CMK (cell line): ENCODE results near the gene ZNF630.
"Not testable (repeated sequence)": the region's sequence is repeated elsewhere in the genome, so short reads cannot be mapped to it uniquely, and the experiment has no call there.

Experiments
- DNase-seq: peaks from one replicate; pipeline ENCODE4 v3.0.0-alpha.2; 2010; ENCODE audit warnings: low read depth

Gene ZNF630

GRCh38 chrX:48028091-48028490 is 43.3 kb downstream of the ZNF630 start:
- DNase-seq = no peak

GRCh38 chrX:48027545-48027944 is 43.9 kb downstream of the ZNF630 start:
- DNase-seq = not testable (repeated sequence)

DNA sequence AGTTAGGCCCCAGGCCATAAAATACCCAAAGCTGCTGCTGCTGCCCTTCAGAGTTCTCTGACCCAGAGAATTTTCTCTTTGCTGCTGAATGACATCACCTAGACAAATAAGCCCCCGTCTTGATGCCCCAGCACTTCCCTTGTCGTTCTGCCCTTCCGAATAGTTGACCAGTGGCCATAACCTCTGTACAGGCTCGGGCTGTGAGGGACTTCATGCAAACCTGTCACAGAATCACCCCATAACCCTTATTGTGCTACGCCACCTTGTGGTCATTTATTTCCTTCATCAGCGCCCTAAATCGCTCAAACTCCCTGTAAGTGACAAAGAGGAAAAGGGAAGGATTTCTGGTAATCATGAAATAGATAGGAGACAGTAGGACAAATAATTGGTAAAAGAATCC is 45.9 kb downstream of the ZNF630 start:
- DNase-seq = peak; percentile 37

- no peak for DNase-seq
Measured at GRCh38 chrX:48022738-48023137, 48.7 kb downstream of the ZNF630 start.

DNA sequence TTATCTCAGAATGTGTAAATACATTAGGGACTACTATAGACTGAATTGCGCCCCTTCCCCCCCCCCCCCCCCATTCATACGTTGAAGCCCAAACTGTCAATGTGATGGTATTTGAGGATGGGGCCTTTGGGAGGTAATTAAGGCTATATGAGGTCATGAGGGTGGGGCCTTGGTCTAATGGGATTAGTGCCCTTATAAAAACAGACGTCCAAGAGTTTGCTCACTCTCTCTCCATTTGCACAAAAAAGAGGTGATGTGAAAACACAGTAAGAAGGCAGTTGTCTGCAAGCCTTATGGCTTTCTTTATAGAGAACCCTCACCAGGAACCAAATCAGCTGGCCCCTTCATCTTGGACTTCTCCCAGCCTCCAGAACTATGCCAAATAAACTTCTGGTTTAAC is 49.3 kb downstream of the ZNF630 start:
- no peak for DNase-seq

GRCh38 chrX:48021026-48021900 is 50.2 kb downstream of the ZNF630 start:
- DNase-seq = peak; percentile 76

DNA sequence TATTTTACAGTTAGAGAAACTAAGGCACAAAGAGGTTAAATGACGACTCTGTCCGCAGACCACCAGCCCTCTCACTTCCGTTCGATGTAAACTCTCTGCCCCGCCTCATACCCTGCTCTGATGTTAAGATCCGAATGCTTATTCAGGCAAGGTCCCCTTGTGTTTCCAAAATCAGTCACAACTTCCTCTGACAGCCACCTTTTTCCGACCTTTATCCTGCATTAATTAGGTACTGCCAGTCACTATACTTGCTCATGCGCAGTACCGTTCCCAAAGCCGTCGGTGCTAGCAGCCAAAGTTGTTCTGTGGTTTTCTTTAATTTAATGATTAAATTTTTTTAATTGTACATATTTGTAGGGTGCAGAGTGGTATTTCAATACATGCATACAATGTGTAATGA is 51.0 kb downstream of the ZNF630 start:
- not testable (repeated sequence) for DNase-seq

GRCh38 chrX:48019892-48020291 is 51.5 kb downstream of the ZNF630 start:
- DNase-seq = not testable (repeated sequence)

DNA sequence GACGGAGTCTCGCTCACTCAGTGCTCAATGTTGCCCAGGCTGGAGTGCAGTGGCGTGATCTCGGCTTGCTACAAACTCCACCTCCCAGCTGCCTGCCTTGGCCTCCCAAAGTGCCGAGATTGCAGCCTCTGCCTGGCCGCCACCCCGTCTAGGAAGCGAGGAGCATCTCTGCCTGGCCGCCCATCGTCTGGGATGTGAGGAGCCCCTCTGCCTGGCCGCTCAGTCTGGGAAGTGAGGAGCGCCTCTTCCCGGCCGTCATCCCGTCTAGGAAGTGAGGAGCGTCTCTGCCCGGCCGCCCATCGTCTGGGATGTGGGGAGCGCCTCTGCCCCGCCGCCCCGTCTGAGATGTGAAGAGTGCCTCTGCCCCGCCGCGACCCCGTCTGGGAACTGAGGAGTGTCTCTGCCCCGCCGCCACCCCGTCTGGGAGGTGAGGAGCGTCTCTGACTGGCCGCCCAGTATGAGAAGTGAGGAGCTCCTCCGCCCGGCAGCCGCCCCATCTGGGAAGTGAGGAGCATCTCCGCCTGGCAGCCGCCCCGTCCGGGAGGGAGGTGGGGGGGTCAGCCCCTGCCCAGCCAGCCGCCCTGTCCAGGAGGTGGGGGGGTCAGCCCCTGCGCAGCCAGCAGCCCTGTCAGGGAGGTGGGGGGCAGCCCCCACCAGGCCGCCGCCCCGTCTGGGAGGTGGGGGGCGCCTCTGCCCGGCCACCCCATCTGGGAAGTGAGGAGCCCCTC is 54.7 kb downstream of the ZNF630 start:
- not testable (repeated sequence) for DNase-seq

- DNase-seq = not testable (repeated sequence)
Measured at GRCh38 chrX:48009445-48009960, 61.9 kb downstream of the ZNF630 start.
